HepG2 (cell line): ENCODE data around the gene TTLL10. TPM values are rescaled to one million over a fixed set of nuclear protein-coding genes. Genes with fewer than 3 reads are reported as not detected.

Source experiments
- ATAC-seq: fragments of 200-7000 bp; cut with Tn5 transposase; 3 replicates; pipeline ENCODE4 v1.9.1; 2020; ENCODE audit warnings: mild to moderate bottlenecking, moderate library complexity
- BruUV-seq: library from RNA; stranded (reverse); fragments of 400-500 nt; replicated peaks from 2 replicates; lab custom pipeline; 2021; lab: Mats Ljungman, UMichigan
- CTCF ChIA-PET: fragments of 300-600 bp; formaldehyde crosslinking; extraction: SDS; loops from one replicate; lab custom pipeline; 2021; ENCODE audit warnings: low total read pairs, inconsistent platforms, low intra/inter-chr PET ratio; lab: Yijun Ruan, JAX
- POLR2A ChIA-PET: fragments of 350-600 bp; sonication (Branson Sonifier 250); formaldehyde crosslinking; loops from one replicate; lab custom pipeline; 2020; ENCODE audit warnings: antibody characterized with exemption, inconsistent platforms; lab: Yijun Ruan, JAX
- DNase-seq: peaks from one replicate; pipeline ENCODE4 v3.0.0-alpha.2; 2015; ENCODE audit warnings: low spot score
- FAIRE-seq: peaks from 3 replicates; lab custom pipeline; 2011; peaks lifted over from hg19 to GRCh38; lab: Jason Lieb, UNC
- H2AFZ ChIP-seq: one replicate; pipeline ENCODE4 v1.6.1; 2011; ENCODE audit warnings: low read length, inconsistent platforms
- H3K27ac ChIP-seq: fragments of 300-600 bp; 3 replicates; pipeline ENCODE4 v1.8.0; 2011; ENCODE audit warnings: mixed run types, mild to moderate bottlenecking, mixed read lengths, low read length, inconsistent platforms; ENCODE audit not compliant: insufficient read depth; ENCODE audit errors: extremely low read length
- H3K27me3 ChIP-seq, 2 experiments: fragments of 200-600 bp in 1 of 2; 2 replicates in 1 of 2; 3 replicates in 1 of 2; pipeline versions ENCODE4 v1.6.0 to v1.8.0; 2011; ENCODE audit warnings: low read length in 2 of 2, mild to moderate bottlenecking in 2 of 2, moderate library complexity in 2 of 2, inconsistent platforms in 1 of 2; ENCODE audit not compliant: insufficient read depth in 2 of 2, control insufficient read depth in 1 of 2
- H3K36me3 ChIP-seq, 2 experiments: fragments of 200-600 bp in 1 of 2; replicated peaks in 1 of 2; 2 replicates in 1 of 2; 3 replicates in 1 of 2; pipeline versions ENCODE4 v1.5.1 to v1.8.0; 2011; ENCODE audit warnings: low read length in 2 of 2, inconsistent platforms in 1 of 2; ENCODE audit not compliant: insufficient read depth in 2 of 2, control insufficient read depth in 1 of 2
- H3K4me1 ChIP-seq: 2 replicates; pipeline ENCODE4 v1.5.1; 2012; ENCODE audit warnings: low read length, inconsistent platforms; ENCODE audit not compliant: insufficient read depth
- H3K4me2 ChIP-seq: 2 replicates; pipeline ENCODE4 v1.6.0; 2011; ENCODE audit warnings: low read depth, low read length, inconsistent platforms
- H3K4me3 ChIP-seq, 3 experiments: fragments of 200-600 bp in 1 of 3; sonication (generic), shearing (Covaris generic) in 1 of 3; replicated peaks in 1 of 3; 2 replicates each; pipeline ENCODE4 v1.5.1; 2011 to 2016; ENCODE audit warnings: low read length in 3 of 3, inconsistent platforms in 2 of 3, low read depth in 2 of 3, mild to moderate bottlenecking in 2 of 3, control low read depth in 1 of 3, mixed read lengths in 1 of 3; ENCODE audit not compliant: insufficient read depth in 1 of 3
- H3K79me2 ChIP-seq: one replicate; pipeline ENCODE4 v1.6.1; 2011; ENCODE audit warnings: low read length, inconsistent platforms; ENCODE audit not compliant: insufficient read depth
- H3K9ac ChIP-seq: 2 replicates; pipeline ENCODE4 v1.6.0; 2011; ENCODE audit warnings: mild to moderate bottlenecking, low read depth, low read length, inconsistent platforms; ENCODE audit not compliant: insufficient read depth
- H3K9me3 ChIP-seq: 2 replicates; pipeline ENCODE4 v1.5.1; 2012; ENCODE audit warnings: mild to moderate bottlenecking, low read length
- H4K20me1 ChIP-seq: 2 replicates; pipeline ENCODE4 v1.6.0; 2011; ENCODE audit warnings: inconsistent platforms, mild to moderate bottlenecking, low read length, moderate library complexity; ENCODE audit not compliant: insufficient read depth
- CBFB ChIP-seq: sonication (generic); formaldehyde crosslinking; IDR thresholded peaks from 2 replicates; pipeline ENCODE4 v1.4.0; 2020; ENCODE audit warnings: missing genetic modification reagents
- JDP2 ChIP-seq: sonication (generic); formaldehyde crosslinking; IDR thresholded peaks from 2 replicates; pipeline ENCODE4 v1.8.1; 2022; ENCODE audit warnings: missing genetic modification reagents, borderline replicate concordance
- JUND ChIP-seq: sonication (generic); formaldehyde crosslinking; IDR thresholded peaks from 2 replicates; pipeline ENCODE4 v1.8.0; 2022; ENCODE audit warnings: mild to moderate bottlenecking, missing genetic modification reagents
- PITX1 ChIP-seq: sonication (generic); formaldehyde crosslinking; IDR thresholded peaks from 2 replicates; pipeline ENCODE4 v1.5.1; 2020; ENCODE audit warnings: mild to moderate bottlenecking, missing genetic modification reagents
- PTBP1 ChIP-seq: fragments of 200-400 bp; formaldehyde crosslinking; IDR thresholded peaks from 2 replicates; pipeline ENCODE4 v1.6.1; 2018; ENCODE audit warnings: low read length, low read depth; ENCODE audit not compliant: poor library complexity, severe bottlenecking
- RBM39 ChIP-seq: fragments of 200-400 bp; formaldehyde crosslinking; IDR thresholded peaks from one replicate; pipeline ENCODE4 v1.6.1; 2018; ENCODE audit warnings: antibody characterized with exemption, mild to moderate bottlenecking, low read depth, low read length; ENCODE audit not compliant: poor library complexity, severe bottlenecking
- SETDB1 ChIP-seq: sonication (generic); formaldehyde crosslinking; IDR thresholded peaks from 2 replicates; pipeline ENCODE4 v1.5.1; 2020; ENCODE audit warnings: missing genetic modification reagents, mild to moderate bottlenecking, borderline replicate concordance
- SMAD3 ChIP-seq: sonication (generic); formaldehyde crosslinking; IDR thresholded peaks from 2 replicates; pipeline ENCODE4 v1.4.0; 2020; ENCODE audit warnings: missing genetic modification reagents
- STAT5B ChIP-seq: sonication (generic); formaldehyde crosslinking; IDR thresholded peaks from 2 replicates; pipeline ENCODE4 v1.4.0; 2020; ENCODE audit warnings: missing genetic modification reagents
- ZFP36 ChIP-seq: fragments of 150-350 bp; IDR thresholded peaks from 2 replicates; pipeline ENCODE4 v1.6.1; 2018; ENCODE audit warnings: borderline replicate concordance, low read length, low read depth; ENCODE audit not compliant: partially characterized antibody
- ZFP90 ChIP-seq: sonication (generic); formaldehyde crosslinking; IDR thresholded peaks from 2 replicates; pipeline ENCODE4 v1.8.0; 2022; ENCODE audit warnings: missing genetic modification reagents, mild to moderate bottlenecking, inconsistent platforms, borderline replicate concordance
- ZNF18 ChIP-seq: sonication (generic); formaldehyde crosslinking; IDR thresholded peaks from 2 replicates; pipeline ENCODE4 v1.8.0; 2022; ENCODE audit warnings: mild to moderate bottlenecking, missing genetic modification reagents; ENCODE audit not compliant: insufficient replicate concordance
- ZNF350 ChIP-seq: sonication (generic); formaldehyde crosslinking; IDR thresholded peaks from 2 replicates; pipeline ENCODE4 v1.4.0; 2020; ENCODE audit warnings: mild to moderate bottlenecking, low read depth, missing genetic modification reagents, borderline replicate concordance
- ZNF747 ChIP-seq: sonication (generic); formaldehyde crosslinking; IDR thresholded peaks from 2 replicates; pipeline ENCODE4 v1.8.1; 2023; ENCODE audit warnings: missing genetic modification reagents, mild to moderate bottlenecking, borderline replicate concordance
- ZNF883 ChIP-seq: sonication (generic); formaldehyde crosslinking; IDR thresholded peaks from 2 replicates; pipeline ENCODE4 v1.5.1; 2020; ENCODE audit warnings: mild to moderate bottlenecking, missing genetic modification reagents; ENCODE audit errors: not compliant biosample characterization
- WGBS: methylation state at CpG from one replicate; pipeline ENCODE4 v1.1.6; 2017; ENCODE audit warnings: low lambda C conversion rate; 5-methylcytosine and 5-hydroxymethylcytosine counted together
- in situ Hi-C: cut with HindIII; loops from 2 replicates; pipeline ENCODE4 v1.10.0; 2017; ENCODE audit warnings: low pct_unique_long_range_greater_than_20kb; ENCODE audit not compliant: extremely low pct_ligation_motif_present
- intact Hi-C: fragments of 100-400 bp; cut with micrococcal nuclease; formaldehyde crosslinking; loops from one replicate; pipeline ENCODE4 v1.10.0; 2022; ENCODE audit not compliant: unreplicated experiment
- polyA plus RNA-seq, 8 experiments: library from polyadenylated mRNA; depleted of rRNA in 3 of 8; stranded (reverse) in 7 of 8; unstranded in 1 of 8; fragments of >200 nt; fragmentation: Illumina TruSeq in 4 of 8; extraction: Trizol in 4 of 8; gene quantifications; 2 replicates each; pipeline versions ENCODE4 v1.2.1 to v1.2.3, GENCODE V29; 2011 to 2016; ENCODE audit warnings: low read depth in 4 of 8, missing spikeins in 1 of 8, mixed read lengths in 1 of 8; ENCODE audit not compliant: insufficient read depth in 1 of 8
- total RNA-seq, 5 experiments: library from RNA; depleted of rRNA; stranded (reverse); fragments of >200 nt; fragmentation: Illumina TruSeq; extraction: Trizol; gene quantifications; 2 replicates each; pipeline ENCODE4 v1.2.3, GENCODE V29; 2016; ENCODE audit warnings: low read depth in 1 of 5
- TF ChIP-seq, protein P1 (sequence below): sonication (generic); formaldehyde crosslinking; IDR thresholded peaks from 2 replicates; pipeline ENCODE4 v1.4.0; 2020; ENCODE audit warnings: missing genetic modification reagents, mild to moderate bottlenecking, borderline replicate concordance

Gene TTLL10
- total and polyA plus RNA-seq, 2 of the 13 experiments (the other 11 are each of a cell fraction or from before 2014, with no cell fraction given): not detected

DNA sequence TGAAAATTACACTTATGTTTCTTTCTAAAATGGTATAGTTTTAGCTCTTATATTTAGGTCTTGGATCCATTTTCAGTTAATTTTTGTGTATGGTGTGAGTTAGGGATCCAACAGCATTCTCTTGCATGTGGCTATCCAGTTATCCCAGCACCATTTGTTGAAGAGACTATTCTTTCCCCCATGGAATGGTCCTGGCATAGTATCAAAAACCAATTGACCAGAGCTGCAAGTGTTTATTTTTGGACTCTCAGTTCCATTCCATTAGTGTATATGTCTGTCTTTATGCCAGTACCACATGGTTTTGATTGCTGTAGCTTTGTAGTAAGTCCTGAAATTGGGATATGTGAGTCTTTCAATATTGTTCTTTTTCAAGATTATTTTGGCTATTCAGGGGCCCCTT lies 14.3 kb downstream of the TTLL10 start:
- peaks cover 2 to 31% of the 10 kb centered on the region in 2 experiments for H3K27me3 ChIP-seq
- ChIA-PET POLR2A (interaction anchor here (0.7 kb wide), 1 partner anchor 60 kb away, joined by 3 read pairs; no protein-coding TSS in a partner anchor), CTCF (no interaction called here)
- H3K4me2 ChIP-seq: no peak overlapping the region
- in situ Hi-C loops: no loop called here
- H3K36me3 ChIP-seq: no peaks in the 10 kb centered on the region
- TF ChIP-seq PTBP1 (no peak), ZFP36 (no peak), ZNF747 (no peak), PITX1 (CRISPR knock-in tag) (no peak), SMAD3 (CRISPR knock-in tag) (no peak)
- no peaks in the 10 kb centered on the region for H3K79me2 ChIP-seq
- DNase-seq: no peak
- H2AFZ ChIP-seq: no peak overlapping the region
- no peaks in the 10 kb centered on the region for H3K9me3 ChIP-seq
- H3K9ac ChIP-seq: no peak overlapping the region
- ATAC-seq: no peak
- no peaks in the 10 kb centered on the region for H4K20me1 ChIP-seq
- no peak overlapping the region for H3K27ac ChIP-seq
- FAIRE-seq: no peak
- intact Hi-C loops: no loop called here
- no TSS peak for BruUV-seq
- H3K4me1 ChIP-seq: peaks cover 14% of the 10 kb centered on the region
- H3K4me3 ChIP-seq: no peak overlapping the region

DNA sequence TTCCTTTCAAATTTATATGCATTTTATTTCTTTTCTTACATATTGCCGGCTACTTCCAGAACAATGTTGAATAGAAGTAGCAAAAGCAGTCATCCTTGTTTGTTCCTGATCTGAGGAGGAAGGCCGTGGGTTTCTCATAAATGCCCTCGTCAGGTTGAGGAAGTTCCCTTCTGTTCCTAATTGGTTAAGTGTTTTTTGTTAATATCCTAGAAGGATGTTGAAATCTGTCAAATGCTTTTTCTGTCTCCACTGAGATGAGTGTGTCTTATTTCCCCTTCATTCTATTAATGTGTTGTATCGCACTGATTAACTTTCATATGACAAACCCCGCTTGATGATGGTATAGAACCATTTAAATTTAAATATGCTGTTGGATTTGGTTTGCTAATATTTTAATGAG lies 15.4 kb downstream of the TTLL10 start:
- in situ Hi-C loops: no loop called here
- Histone ChIP-seq H3K4me3 (no peak overlapping the region), H3K27ac (no peak overlapping the region), H3K9ac (no peak overlapping the region), H4K20me1 (no peaks in the 10 kb centered on the region), H2AFZ (no peak overlapping the region), H3K36me3 (no peaks in the 10 kb centered on the region), H3K4me2 (no peak overlapping the region), H3K79me2 (no peaks in the 10 kb centered on the region), H3K27me3 (peaks cover 2 to 19% of the 10 kb centered on the region in 2 experiments), H3K4me1 (peaks cover 14% of the 10 kb centered on the region), H3K9me3 (peaks cover under 1% of the 10 kb centered on the region; the same call in 1 of the 2 replicates)
- CTCF ChIA-PET: no interaction called here
- WGBS: 51% methylated on average over 5 of the region's 5 CpGs
- BruUV-seq: no TSS peak
- POLR2A ChIA-PET: no interaction called here
- ATAC-seq: no peak
- FAIRE-seq: no peak
- intact Hi-C loops: no loop called here
- DNase-seq: no peak
- TF ChIP-seq ZNF350 (CRISPR knock-in tag) (no peak), RBM39 (no peak), ZNF18 (CRISPR knock-in tag) (no peak), STAT5B (no peak), ZNF883 (CRISPR knock-in tag) (no peak), CBFB (no peak), ZFP90 (CRISPR knock-in tag) (no peak), SETDB1 (no peak), JUND (no peak), JDP2 (CRISPR knock-in tag) (no peak)
- TF ChIP-seq, protein P1, sequence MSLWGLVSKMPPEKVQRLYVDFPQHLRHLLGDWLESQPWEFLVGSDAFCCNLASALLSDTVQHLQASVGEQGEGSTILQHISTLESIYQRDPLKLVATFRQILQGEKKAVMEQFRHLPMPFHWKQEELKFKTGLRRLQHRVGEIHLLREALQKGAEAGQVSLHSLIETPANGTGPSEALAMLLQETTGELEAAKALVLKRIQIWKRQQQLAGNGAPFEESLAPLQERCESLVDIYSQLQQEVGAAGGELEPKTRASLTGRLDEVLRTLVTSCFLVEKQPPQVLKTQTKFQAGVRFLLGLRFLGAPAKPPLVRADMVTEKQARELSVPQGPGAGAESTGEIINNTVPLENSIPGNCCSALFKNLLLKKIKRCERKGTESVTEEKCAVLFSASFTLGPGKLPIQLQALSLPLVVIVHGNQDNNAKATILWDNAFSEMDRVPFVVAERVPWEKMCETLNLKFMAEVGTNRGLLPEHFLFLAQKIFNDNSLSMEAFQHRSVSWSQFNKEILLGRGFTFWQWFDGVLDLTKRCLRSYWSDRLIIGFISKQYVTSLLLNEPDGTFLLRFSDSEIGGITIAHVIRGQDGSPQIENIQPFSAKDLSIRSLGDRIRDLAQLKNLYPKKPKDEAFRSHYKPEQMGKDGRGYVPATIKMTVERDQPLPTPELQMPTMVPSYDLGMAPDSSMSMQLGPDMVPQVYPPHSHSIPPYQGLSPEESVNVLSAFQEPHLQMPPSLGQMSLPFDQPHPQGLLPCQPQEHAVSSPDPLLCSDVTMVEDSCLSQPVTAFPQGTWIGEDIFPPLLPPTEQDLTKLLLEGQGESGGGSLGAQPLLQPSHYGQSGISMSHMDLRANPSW (CRISPR knock-in tag): no peak
